Measurements from ENCODE around the gene TGFBR2.

- TF ChIP-seq, protein P1, sequence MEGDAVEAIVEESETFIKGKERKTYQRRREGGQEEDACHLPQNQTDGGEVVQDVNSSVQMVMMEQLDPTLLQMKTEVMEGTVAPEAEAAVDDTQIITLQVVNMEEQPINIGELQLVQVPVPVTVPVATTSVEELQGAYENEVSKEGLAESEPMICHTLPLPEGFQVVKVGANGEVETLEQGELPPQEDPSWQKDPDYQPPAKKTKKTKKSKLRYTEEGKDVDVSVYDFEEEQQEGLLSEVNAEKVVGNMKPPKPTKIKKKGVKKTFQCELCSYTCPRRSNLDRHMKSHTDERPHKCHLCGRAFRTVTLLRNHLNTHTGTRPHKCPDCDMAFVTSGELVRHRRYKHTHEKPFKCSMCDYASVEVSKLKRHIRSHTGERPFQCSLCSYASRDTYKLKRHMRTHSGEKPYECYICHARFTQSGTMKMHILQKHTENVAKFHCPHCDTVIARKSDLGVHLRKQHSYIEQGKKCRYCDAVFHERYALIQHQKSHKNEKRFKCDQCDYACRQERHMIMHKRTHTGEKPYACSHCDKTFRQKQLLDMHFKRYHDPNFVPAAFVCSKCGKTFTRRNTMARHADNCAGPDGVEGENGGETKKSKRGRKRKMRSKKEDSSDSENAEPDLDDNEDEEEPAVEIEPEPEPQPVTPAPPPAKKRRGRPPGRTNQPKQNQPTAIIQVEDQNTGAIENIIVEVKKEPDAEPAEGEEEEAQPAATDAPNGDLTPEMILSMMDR (conservative IDR thresholded peaks at IDR 0.05 in 1 of 2, IDR thresholded peaks at IDR 0.05 in 1 of 2; ENCODE audit: extremely low read depth in 1 of 2, insufficient read depth in 1 of 2, low read depth in 1 of 2, low read length in 2 of 2), result no peak
- TF ChIP-seq EZH2 (IDR thresholded peaks at IDR 0.05; ENCODE audit: borderline replicate concordance, low read length), result no peak
Observed at GRCh38 chr3:30585654-30586053, 20.7 kb upstream of the TGFBR2 start.
